GM18526 (cell line): ENCODE measurements around the gene PIAS1.

Source experiments
- POLR2A ChIP-seq: IDR thresholded peaks from 3 replicates; pipeline ENCODE4 v1.6.1; 2011; ENCODE audit not compliant: insufficient read length; ENCODE audit errors: extremely low read depth

PIAS1 gene

GRCh38 chr15:68053701-68054627, at the start of gene PIAS1:
Gene PIAS1 (plus strand): TSS chr15:68054315. CDS start chr15:68054327, 12 bp downstream.
- peak; percentile 84 for TF ChIP-seq POLR2A

GRCh38 chr15:68010361-68011153, 43.6 kb upstream of the PIAS1 start:
- no peak for TF ChIP-seq POLR2A

- no peak for TF ChIP-seq POLR2A
Observed at GRCh38 chr15:68012911-68013310, 41.2 kb upstream of the PIAS1 start.

GRCh38 chr15:68014219-68014618, 39.9 kb upstream of the PIAS1 start:
- no peak for TF ChIP-seq POLR2A

- TF ChIP-seq POLR2A = no peak
Observed at GRCh38 chr15:68015244-68015643, 38.9 kb upstream of the PIAS1 start.

GRCh38 chr15:68017201-68017600, 36.9 kb upstream of the PIAS1 start:
- TF ChIP-seq POLR2A = no peak

- TF ChIP-seq POLR2A = no peak
Observed at GRCh38 chr15:68018797-68019444, 35.2 kb upstream of the PIAS1 start.

- no peak for TF ChIP-seq POLR2A
Observed at GRCh38 chr15:68019814-68020525, 34.1 kb upstream of the PIAS1 start.

- no peak for TF ChIP-seq POLR2A
Observed at GRCh38 chr15:68020685-68021084, 33.4 kb upstream of the PIAS1 start.

- TF ChIP-seq POLR2A = no peak
Observed at GRCh38 chr15:68022061-68022460, 32.1 kb upstream of the PIAS1 start.

GRCh38 chr15:68023307-68024101, 30.6 kb upstream of the PIAS1 start:
- TF ChIP-seq POLR2A = no peak

GRCh38 chr15:68025835-68026424, 28.2 kb upstream of the PIAS1 start:
- no peak for TF ChIP-seq POLR2A

- TF ChIP-seq POLR2A = no peak
Observed at GRCh38 chr15:68027388-68027787, 26.7 kb upstream of the PIAS1 start.

- TF ChIP-seq POLR2A = no peak
Observed at GRCh38 chr15:68028137-68028887, 25.8 kb upstream of the PIAS1 start.

GRCh38 chr15:68028888-68029207, 25.3 kb upstream of the PIAS1 start:
- TF ChIP-seq POLR2A = no peak
